ENCODE data around the gene TRIM25.

TRIM25 gene

GRCh38 chr17:56894859-56895455 is 18.9 kb downstream of the TRIM25 start:
- no peak for DNase-seq

- no peak for DNase-seq
These were observed 20.3 kb downstream of the TRIM25 start for GRCh38 chr17:56893503-56893902.

GRCh38 chr17:56892333-56892732 is 21.5 kb downstream of the TRIM25 start:
- DNase-seq, result no peak

- peak in 4 of 5 donors; percentile 19 to 36 (median 27) for DNase-seq
These were observed 22.1 kb downstream of the TRIM25 start for GRCh38 chr17:56891751-56892150.

GRCh38 chr17:56890906-56891674 is 22.8 kb downstream of the TRIM25 start:
- no peak for DNase-seq

- DNase-seq, result no peak
These were observed 23.5 kb downstream of the TRIM25 start for GRCh38 chr17:56890390-56890789.

- no peak for DNase-seq
These were observed 26.0 kb downstream of the TRIM25 start for GRCh38 chr17:56887552-56888467.

- DNase-seq, result no peak
These were observed 26.7 kb downstream of the TRIM25 start for GRCh38 chr17:56887105-56887504.

GRCh38 chr17:56886288-56886731 is 27.5 kb downstream of the TRIM25 start:
- no peak for DNase-seq

- no peak for DNase-seq
These were observed 28.6 kb downstream of the TRIM25 start for GRCh38 chr17:56885312-56885657.

- no peak for DNase-seq
These were observed 29.2 kb downstream of the TRIM25 start for GRCh38 chr17:56884483-56885311.

GRCh38 chr17:56883616-56884015 is 30.2 kb downstream of the TRIM25 start:
- DNase-seq, result no peak

- no peak for DNase-seq
These were observed 32.1 kb downstream of the TRIM25 start for GRCh38 chr17:56881685-56882295.

- DNase-seq, result no peak
These were observed 33.3 kb downstream of the TRIM25 start for GRCh38 chr17:56880571-56880970.

GRCh38 chr17:56880133-56880532 is 33.7 kb downstream of the TRIM25 start:
- no peak for DNase-seq

GRCh38 chr17:56879280-56879679 is 34.6 kb downstream of the TRIM25 start:
- no peak for DNase-seq

- no peak for DNase-seq
These were observed 37.1 kb downstream of the TRIM25 start for GRCh38 chr17:56876766-56877179.

GRCh38 chr17:56870081-56870651 is 43.7 kb downstream of the TRIM25 start:
- no peak for DNase-seq

- DNase-seq, result no peak
These were observed 45.1 kb downstream of the TRIM25 start for GRCh38 chr17:56868716-56869115.

- no peak for DNase-seq
These were observed 45.9 kb downstream of the TRIM25 start for GRCh38 chr17:56867948-56868376.

- DNase-seq, result no peak
These were observed 47.4 kb downstream of the TRIM25 start for GRCh38 chr17:56866496-56866895.

- DNase-seq, result no peak
These were observed 47.8 kb downstream of the TRIM25 start for GRCh38 chr17:56866076-56866475.
